ENCODE measurements around the gene SMIM3. TPM values are rescaled to one million over a fixed set of nuclear protein-coding genes. Genes with fewer than 3 reads are reported as not detected.
"Not testable (repeated sequence)": the region's sequence is repeated elsewhere in the genome, so short reads cannot be mapped to it uniquely, and the experiment has no call there.

The SMIM3 gene
- polyA plus RNA-seq, 1 experiment = 36.3 TPM

DNA sequence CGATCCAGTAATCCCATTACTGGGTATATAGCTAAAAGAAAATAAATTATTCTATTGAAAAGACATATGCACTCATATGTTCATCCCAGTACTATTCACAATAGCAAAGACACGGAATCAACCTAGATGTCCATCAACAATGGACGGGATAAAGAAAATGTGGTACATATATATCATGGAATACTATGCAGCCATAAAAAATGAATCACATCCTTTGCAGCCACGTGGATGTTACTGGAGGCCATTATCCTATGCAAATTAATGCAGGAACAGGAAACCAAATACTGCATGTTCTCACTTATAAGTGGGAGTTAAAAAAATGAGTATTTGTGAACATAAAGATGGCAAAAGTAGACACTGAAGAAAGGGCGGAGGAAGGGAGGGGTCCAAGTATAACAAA, 51.2 kb downstream of the SMIM3 start:
- Histone ChIP-seq H3K27ac (ENCODE audit: low read depth, low read length) (no peak overlapping the region), H3K9me3 (ENCODE audit: control insufficient read depth, insufficient read depth, low read length) (no peaks in the 10 kb centered on the region), H3K4me3 (ENCODE audit: low read depth, low read length) (no peak overlapping the region), H3K27me3 (ENCODE audit: control insufficient read depth, insufficient read depth, low read length) (no peaks in the 10 kb centered on the region)
- TF ChIP-seq, protein P1, sequence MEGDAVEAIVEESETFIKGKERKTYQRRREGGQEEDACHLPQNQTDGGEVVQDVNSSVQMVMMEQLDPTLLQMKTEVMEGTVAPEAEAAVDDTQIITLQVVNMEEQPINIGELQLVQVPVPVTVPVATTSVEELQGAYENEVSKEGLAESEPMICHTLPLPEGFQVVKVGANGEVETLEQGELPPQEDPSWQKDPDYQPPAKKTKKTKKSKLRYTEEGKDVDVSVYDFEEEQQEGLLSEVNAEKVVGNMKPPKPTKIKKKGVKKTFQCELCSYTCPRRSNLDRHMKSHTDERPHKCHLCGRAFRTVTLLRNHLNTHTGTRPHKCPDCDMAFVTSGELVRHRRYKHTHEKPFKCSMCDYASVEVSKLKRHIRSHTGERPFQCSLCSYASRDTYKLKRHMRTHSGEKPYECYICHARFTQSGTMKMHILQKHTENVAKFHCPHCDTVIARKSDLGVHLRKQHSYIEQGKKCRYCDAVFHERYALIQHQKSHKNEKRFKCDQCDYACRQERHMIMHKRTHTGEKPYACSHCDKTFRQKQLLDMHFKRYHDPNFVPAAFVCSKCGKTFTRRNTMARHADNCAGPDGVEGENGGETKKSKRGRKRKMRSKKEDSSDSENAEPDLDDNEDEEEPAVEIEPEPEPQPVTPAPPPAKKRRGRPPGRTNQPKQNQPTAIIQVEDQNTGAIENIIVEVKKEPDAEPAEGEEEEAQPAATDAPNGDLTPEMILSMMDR (IDR thresholded peaks at IDR 0.05; ENCODE audit: low read depth, low read length) = no peak
- DNase-seq (ENCODE audit: low read depth, low spot score) = no peak
- CTCF ChIA-PET = no interaction called here
- POLR2A ChIA-PET = no interaction called here

DNA sequence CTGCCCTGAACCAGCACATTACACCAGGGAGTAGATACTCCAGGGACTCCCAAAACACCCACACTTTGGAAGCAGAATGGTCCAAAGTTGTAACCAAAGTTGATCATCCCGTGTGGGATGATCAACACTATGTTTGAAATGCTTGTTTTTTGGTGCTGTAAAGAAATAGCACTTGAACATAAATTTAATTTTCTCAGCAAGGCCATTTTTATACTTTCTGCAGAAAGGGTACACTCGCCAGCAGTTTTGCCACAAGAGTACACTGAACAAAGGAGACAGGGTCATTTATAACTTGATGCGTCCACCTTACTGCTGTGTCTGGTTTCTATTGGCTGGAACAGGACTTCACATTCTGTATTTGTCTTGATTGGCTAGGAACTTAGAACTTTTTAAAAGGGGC, 53.3 kb downstream of the SMIM3 start:
- POLR2A ChIA-PET; H3K4me3 ChIP-seq (ENCODE audit: low read depth, low read length); DNase-seq (ENCODE audit: low read depth, low spot score); H3K27ac ChIP-seq (ENCODE audit: low read depth, low read length); CTCF ChIA-PET; H3K27me3 ChIP-seq (ENCODE audit: control insufficient read depth, insufficient read depth, low read length); H3K9me3 ChIP-seq (ENCODE audit: control insufficient read depth, insufficient read depth, low read length): not testable (repeated sequence)

DNA sequence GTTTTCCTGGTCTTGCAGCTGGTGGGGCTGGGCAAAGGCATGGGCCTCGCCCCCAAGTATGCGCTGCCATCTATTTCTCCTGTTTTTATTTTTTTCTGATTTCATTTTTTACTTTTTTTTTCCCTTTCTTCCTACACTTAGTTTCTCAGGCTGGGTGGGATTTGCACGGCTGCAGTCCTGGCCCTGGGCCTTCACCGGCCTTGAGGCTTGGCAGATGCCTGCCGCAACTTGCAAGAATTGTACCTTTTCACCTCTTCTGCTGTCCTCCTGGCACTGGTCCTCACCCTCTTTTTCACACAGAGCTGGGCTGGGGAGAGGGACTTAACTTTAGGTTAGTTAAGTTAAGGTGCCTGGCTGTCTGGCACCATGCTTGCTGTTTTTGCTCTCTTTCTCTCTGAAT, 57.5 kb downstream of the SMIM3 start:
- CTCF ChIA-PET = no interaction called here
- Histone ChIP-seq H3K9me3 (ENCODE audit: control insufficient read depth, insufficient read depth, low read length) (no peaks in the 10 kb centered on the region; the same call in 1 of the 2 replicates), H3K4me3 (ENCODE audit: low read depth, low read length) (no peak overlapping the region), H3K27ac (ENCODE audit: low read depth, low read length) (no peak overlapping the region), H3K27me3 (ENCODE audit: control insufficient read depth, insufficient read depth, low read length) (no peaks in the 10 kb centered on the region)
- POLR2A ChIA-PET = no interaction called here
- no peak for DNase-seq (ENCODE audit: low read depth, low spot score)
- TF ChIP-seq, protein P1 (IDR thresholded peaks at IDR 0.05; ENCODE audit: low read depth, low read length) = no peak

DNA sequence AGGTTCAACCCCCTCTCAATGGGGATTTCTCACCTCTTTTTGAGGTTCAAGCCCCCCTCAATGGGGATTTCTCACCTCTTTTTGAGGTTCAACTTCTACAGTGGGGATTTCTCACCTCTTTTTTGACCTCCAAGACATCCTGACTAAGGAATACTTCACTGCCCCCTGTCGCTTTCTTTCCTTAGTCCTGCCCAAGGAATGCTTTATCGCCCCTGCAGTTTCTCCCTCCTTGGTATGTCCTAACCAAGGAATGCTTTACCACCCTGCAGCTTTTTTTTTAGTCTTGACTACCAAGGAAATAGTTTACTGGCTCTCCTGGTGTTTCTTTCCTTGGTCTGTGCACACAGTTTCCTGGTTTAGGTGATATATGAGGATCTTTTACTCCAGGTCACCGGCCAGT, 58.1 kb downstream of the SMIM3 start:
- ChIA-PET POLR2A (no interaction called here), CTCF (no interaction called here)
- H3K4me3 ChIP-seq (ENCODE audit: low read depth, low read length) = no peak overlapping the region
- TF ChIP-seq, protein P1 (IDR thresholded peaks at IDR 0.05; ENCODE audit: low read depth, low read length) = no peak
- no peak overlapping the region for H3K27ac ChIP-seq (ENCODE audit: low read depth, low read length)
- H3K27me3 ChIP-seq (ENCODE audit: control insufficient read depth, insufficient read depth, low read length) = no peaks in the 10 kb centered on the region
- DNase-seq (ENCODE audit: low read depth, low spot score) = no peak
- no peaks in the 10 kb centered on the region; the same call in 1 of the 2 replicates for H3K9me3 ChIP-seq (ENCODE audit: control insufficient read depth, insufficient read depth, low read length)

GRCh38 chr5:150845185-150845859, 66.8 kb downstream of the SMIM3 start:
- not testable (repeated sequence) for H3K9me3 ChIP-seq (ENCODE audit: control insufficient read depth, insufficient read depth, low read length); H3K27ac ChIP-seq (ENCODE audit: low read depth, low read length); H3K4me3 ChIP-seq (ENCODE audit: low read depth, low read length); DNase-seq (ENCODE audit: low read depth, low spot score); H3K27me3 ChIP-seq (ENCODE audit: control insufficient read depth, insufficient read depth, low read length)
- ChIA-PET CTCF (interaction anchor here (4.5 kb wide), 1 partner anchor 44 kb away, joined by 43 read pairs; no protein-coding TSS in a partner anchor), POLR2A (interaction anchor here (0.7 kb wide), 1 partner anchor 24 kb away, joined by 6 read pairs; no protein-coding TSS in a partner anchor)

DNA sequence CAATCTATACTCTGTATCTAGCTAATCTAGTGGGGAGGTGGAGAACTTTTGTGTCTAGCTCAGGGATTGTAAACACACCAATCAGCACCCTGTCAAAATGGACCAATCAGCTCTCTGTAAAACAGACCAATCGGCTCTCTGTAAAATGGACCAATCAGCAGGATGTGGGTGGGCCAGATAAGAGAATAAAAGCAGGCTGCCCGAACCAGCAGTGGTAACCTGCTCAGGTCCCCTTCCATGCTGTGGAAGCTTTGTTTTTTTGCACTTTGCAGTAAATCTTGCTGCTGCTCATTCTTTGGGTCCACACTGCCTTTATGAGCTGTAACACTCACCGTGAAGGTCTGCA, 67.7 kb downstream of the SMIM3 start, which contains the start of gene IRGM:
IRGM (plus strand) TSS at position 214 of the 346 bp plus-strand sequence. CDS start 1,603 bp downstream, outside the sequence.
- H3K9me3 ChIP-seq (ENCODE audit: control insufficient read depth, insufficient read depth, low read length); H3K27ac ChIP-seq (ENCODE audit: low read depth, low read length); POLR2A ChIA-PET; H3K4me3 ChIP-seq (ENCODE audit: low read depth, low read length); H3K27me3 ChIP-seq (ENCODE audit: control insufficient read depth, insufficient read depth, low read length); DNase-seq (ENCODE audit: low read depth, low spot score): not testable (repeated sequence)
- CTCF ChIA-PET = interaction anchor here (0.7 to 4.5 kb wide), 15 partner anchors 21 to 396 kb away, joined by 3 to 43 read pairs (median 4); partner anchors contain the start of genes DCTN4 and RBM22

Other genes with a start within 250 kb of the SMIM3 start
- gene SYNPO, start 138.1 kb upstream of the SMIM3 start, polyA plus RNA-seq (2011; rRNA removed) = 10.1 and 12.7 TPM in 2 replicates
- gene MYOZ3, start 117.5 kb upstream of the SMIM3 start, polyA plus RNA-seq (2011; rRNA removed) = 0.51 and 0.68 TPM in 2 replicates
- 42.4 and 49.5 TPM in 2 replicates for gene RBM22, start 77.7 kb upstream of the SMIM3 start, polyA plus RNA-seq (2011; rRNA removed)
- gene DCTN4, start 19.7 kb upstream of the SMIM3 start, polyA plus RNA-seq (2011; rRNA removed) = 54.6 and 61.1 TPM in 2 replicates
- not detected in 2 replicates for gene IRGM, start 67.8 kb downstream of the SMIM3 start, polyA plus RNA-seq (2011; rRNA removed)
- gene ZNF300, start 126.2 kb downstream of the SMIM3 start, polyA plus RNA-seq (2011; rRNA removed) = 7.3 and 10.1 TPM in 2 replicates
- gene GPX3, start 241.8 kb downstream of the SMIM3 start, polyA plus RNA-seq (2011; rRNA removed) = 3.7 TPM in 2 replicates

All from AG04450 (cell line).